Endothelial cell of umbilical vein (primary cell): Measurements from ENCODE around the gene CADM4. TPM values are rescaled to one million over a fixed set of nuclear protein-coding genes. Genes with fewer than 3 reads are reported as not detected.

ENCODE experiments used
- BruUV-seq: library from RNA; stranded (reverse); fragments of 400-500 nt; replicated peaks from 2 replicates; lab custom pipeline; 2021; lab: Mats Ljungman, UMichigan
- CTCF ChIA-PET: fragments of 300-600, 350-600 bp; sonication (Branson Sonifier 250); formaldehyde crosslinking; loops from one replicate; lab custom pipeline; 2021; ENCODE audit warnings: antibody characterized with exemption, inconsistent platforms; lab: Charles Lee
- POLR2A ChIA-PET: fragments of 300-600, 350-600 bp; sonication (Branson Sonifier 250); formaldehyde crosslinking; loops from one replicate; lab custom pipeline; 2021; ENCODE audit warnings: antibody characterized with exemption, inconsistent platforms; lab: Charles Lee
- DNase-seq: peaks from one replicate; pipeline ENCODE4 v3.0.0-alpha.2; 2011; ENCODE audit warnings: low read depth, low spot score
- FAIRE-seq: peaks from 2 replicates; lab custom pipeline; 2011; peaks lifted over from hg19 to GRCh38; lab: Jason Lieb, UNC
- H2AFZ ChIP-seq: 2 replicates; pipeline ENCODE4 v1.6.0; 2012; ENCODE audit warnings: low read depth, low read length, control low read depth, inconsistent platforms
- H3K27ac ChIP-seq: 2 replicates; pipeline ENCODE4 v1.5.1; 2011; ENCODE audit warnings: low read depth, mild to moderate bottlenecking, control low read depth, low read length, moderate library complexity; ENCODE audit not compliant: insufficient read depth
- H3K27me3 ChIP-seq, 2 experiments: 2 replicates each; pipeline versions ENCODE4 v1.6.0 to v1.6.1; 2011; ENCODE audit warnings: low read length in 2 of 2, mixed read lengths in 1 of 2; ENCODE audit not compliant: control insufficient read depth in 2 of 2, insufficient read depth in 2 of 2
- H3K36me3 ChIP-seq, 2 experiments: 2 replicates in 1 of 2; 3 replicates in 1 of 2; pipeline ENCODE4 v1.5.1; 2011; ENCODE audit warnings: low read length in 2 of 2, mild to moderate bottlenecking in 1 of 2, moderate library complexity in 1 of 2; ENCODE audit not compliant: control insufficient read depth in 2 of 2, insufficient read depth in 2 of 2; ENCODE audit errors: extremely low read depth in 1 of 2
- H3K4me1 ChIP-seq: 3 replicates; pipeline ENCODE4 v1.5.1; 2011; ENCODE audit warnings: mild to moderate bottlenecking, low read length; ENCODE audit not compliant: control insufficient read depth, insufficient read depth; ENCODE audit errors: extremely low read depth
- H3K4me2 ChIP-seq: 2 replicates; pipeline ENCODE4 v1.6.1; 2011; ENCODE audit warnings: low read length, control low read depth, mixed read lengths; ENCODE audit not compliant: insufficient read depth
- H3K4me3 ChIP-seq, 3 experiments: fragments of 200-600 bp in 1 of 3; sonication (generic), shearing (Covaris generic) in 1 of 3; replicated peaks in 1 of 3; 2 replicates each; pipeline ENCODE4 v1.5.1; 2011 to 2016; ENCODE audit warnings: control low read depth in 3 of 3, low read length in 3 of 3, mild to moderate bottlenecking in 2 of 3, inconsistent platforms in 1 of 3, low read depth in 1 of 3, moderate library complexity in 1 of 3; ENCODE audit not compliant: insufficient read depth in 1 of 3
- H3K79me2 ChIP-seq: 2 replicates; pipeline ENCODE4 v1.6.0; 2012; ENCODE audit warnings: low read length, inconsistent platforms; ENCODE audit not compliant: control insufficient read depth, insufficient read depth
- H3K9ac ChIP-seq: replicated peaks from 2 replicates; pipeline ENCODE3; 2011; ENCODE audit warnings: low read length, control low read depth; ENCODE audit not compliant: insufficient read depth; ENCODE audit errors: extremely low read depth
- H3K9me1 ChIP-seq: replicated peaks from 3 replicates; pipeline ENCODE4 v1.6.0; 2011; ENCODE audit warnings: mild to moderate bottlenecking, low read length; ENCODE audit not compliant: control insufficient read depth, insufficient read depth; ENCODE audit errors: extremely low read depth
- H3K9me3 ChIP-seq: replicated peaks from 2 replicates; pipeline ENCODE4 v1.5.1; 2012; ENCODE audit warnings: low read length, inconsistent platforms; ENCODE audit not compliant: control insufficient read depth, insufficient read depth
- H4K20me1 ChIP-seq: replicated peaks from 2 replicates; pipeline ENCODE3; 2011; ENCODE audit warnings: mild to moderate bottlenecking, low read length; ENCODE audit not compliant: control insufficient read depth, insufficient read depth; ENCODE audit errors: extremely low read depth
- EZH2 ChIP-seq: IDR thresholded peaks from 2 replicates; pipeline ENCODE4 v1.6.1; 2012; ENCODE audit warnings: borderline replicate concordance, low read depth, mild to moderate bottlenecking, moderate library complexity, low read length, inconsistent platforms; ENCODE audit not compliant: severe bottlenecking
- FOS ChIP-seq: IDR thresholded peaks from 2 replicates; pipeline ENCODE4 v1.6.1; 2011; ENCODE audit warnings: mild to moderate bottlenecking, low read length, moderate library complexity, borderline replicate concordance; ENCODE audit not compliant: insufficient read depth
- GATA2 ChIP-seq: IDR thresholded peaks from 2 replicates; pipeline ENCODE4 v1.7.0; 2011; ENCODE audit warnings: low read depth, mild to moderate bottlenecking, moderate library complexity, mixed read lengths, low read length; ENCODE audit not compliant: insufficient read length, insufficient read depth
- JUN ChIP-seq: IDR thresholded peaks from 2 replicates; pipeline ENCODE4 v1.6.1; 2011; ENCODE audit warnings: borderline replicate concordance, low read depth; ENCODE audit not compliant: insufficient read length, insufficient read depth
- MYC ChIP-seq: IDR thresholded peaks from one replicate; pipeline ENCODE4 v1.6.1; 2011; ENCODE audit warnings: mild to moderate bottlenecking, low read depth, low read length
- POLR2A ChIP-seq: IDR thresholded peaks from 2 replicates; pipeline ENCODE4 v1.6.1; 2012; ENCODE audit warnings: low read depth, mild to moderate bottlenecking, control low read depth, low read length
- POLR2AphosphoS5 ChIP-seq: IDR thresholded peaks from 2 replicates; pipeline ENCODE4 v1.6.1; 2012; ENCODE audit warnings: low read depth, mild to moderate bottlenecking, control low read depth, low read length, moderate library complexity; ENCODE audit not compliant: insufficient read depth
- dilution Hi-C: fragments of 300-500 bp; cut with MboI; formaldehyde crosslinking; loops from one replicate; pipeline ENCODE4 v1.15.0; 2019; ENCODE audit warnings: low sequenced_read_pairs; ENCODE audit not compliant: extremely low pct_ligation_motif_present
- intact Hi-C: fragments of 100-400 bp; cut with micrococcal nuclease; formaldehyde crosslinking; loops from one replicate; pipeline ENCODE4 v1.10.0; 2022
- polyA plus RNA-seq, 4 experiments: library from polyadenylated mRNA; depleted of rRNA in 3 of 4; stranded (reverse) in 3 of 4; unstranded in 1 of 4; fragments of >200 nt; gene quantifications; 2 replicates each; pipeline versions ENCODE4 v1.2.1 to v1.2.3, GENCODE V29; 2011 to 2012; ENCODE audit warnings: missing spikeins in 1 of 4
- total RNA-seq: library from RNA; stranded (reverse); gene quantifications from 2 replicates; pipeline ENCODE4 v1.2.3, GENCODE V29; 2021
- TF ChIP-seq, protein P1 (sequence below), 2 donors: IDR thresholded peaks; 1 replicate in 1 of 2; 2 replicates in 1 of 2; pipeline ENCODE4 v1.5.1; 2011; ENCODE audit warnings: low read length in 2 of 2, mild to moderate bottlenecking in 2 of 2, moderate library complexity in 2 of 2, control low read depth in 1 of 2, inconsistent platforms in 1 of 2, low read depth in 1 of 2; ENCODE audit not compliant: insufficient read depth in 1 of 2; ENCODE audit errors: extremely low read depth in 1 of 2
- TF ChIP-seq, protein P2 (sequence below): IDR thresholded peaks from 2 replicates; pipeline ENCODE4 v1.6.1; 2011; ENCODE audit not compliant: insufficient read depth, insufficient read length

CADM4 gene
- total and polyA plus RNA-seq, 2 donors (not counting 3 experiments of a cell fraction or from before 2014, with no cell fraction given): 5.0 to 7.5 TPM

DNA sequence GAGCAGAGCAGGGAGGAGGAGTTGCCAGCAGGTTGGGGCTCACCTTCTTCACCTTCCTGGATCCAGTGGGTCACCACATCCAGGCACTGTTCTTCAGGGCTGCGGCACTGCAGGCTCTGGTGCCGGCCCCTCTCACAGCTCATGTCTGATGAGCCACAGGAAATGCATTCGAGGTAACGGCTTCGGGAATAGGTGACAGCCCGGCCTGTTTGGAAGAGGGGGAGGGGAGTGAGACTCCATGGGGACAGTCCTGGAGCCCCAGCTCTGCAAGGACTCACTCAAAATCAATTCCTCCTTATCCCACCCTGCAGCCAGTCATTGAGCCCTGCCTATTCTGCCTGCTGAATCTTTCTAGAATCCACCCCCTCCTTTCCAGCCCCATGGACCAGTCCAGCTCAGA lies 16.8 kb upstream of the CADM4 start:
- DNase-seq: no peak
- POLR2A ChIA-PET: no interaction called here
- Histone ChIP-seq H4K20me1 (no peaks in the 10 kb centered on the region), H3K36me3 (peaks cover 6 to 9% of the 10 kb centered on the region in 2 experiments), H3K79me2 (peaks cover 16% of the 10 kb centered on the region), H3K27ac (no peak overlapping the region), H3K9me1 (no peaks in the 10 kb centered on the region), H3K27me3 (no peaks in the 10 kb centered on the region), H3K4me3 (no peak overlapping the region), H3K9ac (no peak overlapping the region), H3K9me3 (no peaks in the 10 kb centered on the region), H3K4me1 (no peaks in the 10 kb centered on the region), H3K4me2 (no peak overlapping the region), H2AFZ (no peak overlapping the region)
- TF ChIP-seq, protein P1, sequence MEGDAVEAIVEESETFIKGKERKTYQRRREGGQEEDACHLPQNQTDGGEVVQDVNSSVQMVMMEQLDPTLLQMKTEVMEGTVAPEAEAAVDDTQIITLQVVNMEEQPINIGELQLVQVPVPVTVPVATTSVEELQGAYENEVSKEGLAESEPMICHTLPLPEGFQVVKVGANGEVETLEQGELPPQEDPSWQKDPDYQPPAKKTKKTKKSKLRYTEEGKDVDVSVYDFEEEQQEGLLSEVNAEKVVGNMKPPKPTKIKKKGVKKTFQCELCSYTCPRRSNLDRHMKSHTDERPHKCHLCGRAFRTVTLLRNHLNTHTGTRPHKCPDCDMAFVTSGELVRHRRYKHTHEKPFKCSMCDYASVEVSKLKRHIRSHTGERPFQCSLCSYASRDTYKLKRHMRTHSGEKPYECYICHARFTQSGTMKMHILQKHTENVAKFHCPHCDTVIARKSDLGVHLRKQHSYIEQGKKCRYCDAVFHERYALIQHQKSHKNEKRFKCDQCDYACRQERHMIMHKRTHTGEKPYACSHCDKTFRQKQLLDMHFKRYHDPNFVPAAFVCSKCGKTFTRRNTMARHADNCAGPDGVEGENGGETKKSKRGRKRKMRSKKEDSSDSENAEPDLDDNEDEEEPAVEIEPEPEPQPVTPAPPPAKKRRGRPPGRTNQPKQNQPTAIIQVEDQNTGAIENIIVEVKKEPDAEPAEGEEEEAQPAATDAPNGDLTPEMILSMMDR (IDR thresholded peaks at IDR 0.05; ENCODE audit: extremely low read depth in 1 of 2, insufficient read depth in 1 of 2, low read depth in 1 of 2, low read length in 2 of 2): no peak
- TF ChIP-seq EZH2 (no peak), FOS (no peak), JUN (no peak), POLR2AphosphoS5 (no peak), MYC (no peak), GATA2 (no peak), POLR2A (no peak)
- TF ChIP-seq, protein P2, sequence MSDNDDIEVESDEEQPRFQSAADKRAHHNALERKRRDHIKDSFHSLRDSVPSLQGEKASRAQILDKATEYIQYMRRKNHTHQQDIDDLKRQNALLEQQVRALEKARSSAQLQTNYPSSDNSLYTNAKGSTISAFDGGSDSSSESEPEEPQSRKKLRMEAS: no peak
- no TSS peak for BruUV-seq
- intact Hi-C loops: no loop called here
- FAIRE-seq: no peak
- CTCF ChIA-PET: no interaction called here
- dilution Hi-C loops: no loop called here
